DND-41 (cell line): ENCODE measurements around the gene PLEKHB1.

Source experiments
- ATAC-seq: fragments of 200-7000 bp; cut with Tn5 transposase; 3 replicates; pipeline ENCODE4 v1.9.1; 2021; ENCODE audit warnings: low read depth; ENCODE audit not compliant: insufficient read depth
- DNase-seq: peaks from one replicate; pipeline ENCODE4 v3.0.0-alpha.2; 2020
- H2AFZ ChIP-seq: 2 replicates; pipeline ENCODE4 v1.6.0; 2012; ENCODE audit warnings: low read depth, low read length
- H3K27ac ChIP-seq: 2 replicates; pipeline ENCODE4 v1.5.1; 2012; ENCODE audit warnings: low read length, inconsistent platforms
- H3K27me3 ChIP-seq: fragments of 200-600 bp; sonication (generic); 2 replicates; pipeline ENCODE4 v1.6.0; 2012; ENCODE audit warnings: low read length, mild to moderate bottlenecking, inconsistent platforms; ENCODE audit not compliant: insufficient read depth, poor library complexity
- H3K36me3 ChIP-seq: 2 replicates; pipeline ENCODE4 v1.5.1; 2012; ENCODE audit warnings: low read length, inconsistent platforms; ENCODE audit not compliant: insufficient read depth
- H3K4me1 ChIP-seq: 2 replicates; pipeline ENCODE4 v1.5.1; 2012; ENCODE audit warnings: mild to moderate bottlenecking, low read length; ENCODE audit not compliant: insufficient read depth
- H3K4me2 ChIP-seq: 2 replicates; pipeline ENCODE4 v1.6.0; 2012; ENCODE audit warnings: mild to moderate bottlenecking, moderate library complexity, low read length, inconsistent platforms; ENCODE audit not compliant: insufficient read depth
- H3K4me3 ChIP-seq, 2 experiments: fragments of 200-600 bp in 1 of 2; shearing (Covaris generic) in 1 of 2; 2 replicates each; pipeline ENCODE4 v1.5.1; 2012 to 2016; ENCODE audit warnings: inconsistent platforms in 2 of 2, low read length in 2 of 2, mild to moderate bottlenecking in 2 of 2, low read depth in 1 of 2, moderate library complexity in 1 of 2
- H3K79me2 ChIP-seq: 2 replicates; pipeline ENCODE4 v1.6.0; 2012; ENCODE audit warnings: low read length, inconsistent platforms; ENCODE audit not compliant: insufficient read depth
- H3K9ac ChIP-seq: 2 replicates; pipeline ENCODE4 v1.6.0; 2012; ENCODE audit warnings: low read depth, mild to moderate bottlenecking, inconsistent platforms, low read length, moderate library complexity
- H3K9me3 ChIP-seq: 2 replicates; pipeline ENCODE4 v1.5.1; 2012; ENCODE audit warnings: low read length, moderate library complexity, mild to moderate bottlenecking, inconsistent platforms; ENCODE audit not compliant: insufficient read depth, severe bottlenecking
- H4K20me1 ChIP-seq: 2 replicates; pipeline ENCODE4 v1.6.0; 2012; ENCODE audit warnings: low read length; ENCODE audit not compliant: insufficient read depth
- CTCF ChIP-seq: IDR thresholded peaks from 2 replicates; pipeline ENCODE4 v1.5.1; 2012; ENCODE audit warnings: borderline replicate concordance, low read length, moderate library complexity, mild to moderate bottlenecking; ENCODE audit not compliant: poor library complexity, severe bottlenecking; ENCODE audit errors: extremely low read depth
- EZH2 ChIP-seq: IDR thresholded peaks from 3 replicates; pipeline ENCODE4 v1.6.1; 2012; ENCODE audit warnings: borderline replicate concordance, low read depth, mild to moderate bottlenecking, moderate library complexity, low read length, inconsistent platforms; ENCODE audit not compliant: severe bottlenecking

The PLEKHB1 gene

GRCh38 chr11:73622926-73623593 lies 23.3 kb upstream of the PLEKHB1 start:
- Histone ChIP-seq H4K20me1 (no peaks in the 10 kb centered on the region), H3K4me1 (no peaks in the 10 kb centered on the region), H3K27me3 (no peaks in the 10 kb centered on the region), H3K27ac (no peak overlapping the region), H3K4me3 (no peak overlapping the region), H3K9me3 (no peaks in the 10 kb centered on the region), H2AFZ (no peak overlapping the region), H3K79me2 (no peaks in the 10 kb centered on the region), H3K9ac (no peak overlapping the region), H3K4me2 (no peak overlapping the region), H3K36me3 (no peaks in the 10 kb centered on the region)
- TF ChIP-seq EZH2 = no peak
- no peak for TF ChIP-seq CTCF
- no peak for DNase-seq
- ATAC-seq = no peak

- no peak for TF ChIP-seq EZH2
- TF ChIP-seq CTCF = no peak
- Histone ChIP-seq H2AFZ (no peak overlapping the region), H3K36me3 (no peaks in the 10 kb centered on the region), H3K27ac (no peak overlapping the region), H3K4me1 (no peaks in the 10 kb centered on the region), H3K79me2 (no peaks in the 10 kb centered on the region), H3K9me3 (no peaks in the 10 kb centered on the region), H3K27me3 (no peaks in the 10 kb centered on the region), H3K9ac (no peak overlapping the region), H4K20me1 (no peaks in the 10 kb centered on the region), H3K4me3 (no peak overlapping the region), H3K4me2 (no peak overlapping the region)
- ATAC-seq (no peak), DNase-seq (no peak)
Observed at GRCh38 chr11:73623686-73624085, 22.7 kb upstream of the PLEKHB1 start.

GRCh38 chr11:73625696-73626318 lies 20.6 kb upstream of the PLEKHB1 start:
- H4K20me1 ChIP-seq = no peaks in the 10 kb centered on the region
- H3K9me3 ChIP-seq = no peaks in the 10 kb centered on the region
- no peak overlapping the region for H3K4me2 ChIP-seq
- no peaks in the 10 kb centered on the region for H3K36me3 ChIP-seq
- peak; percentile 72 for DNase-seq
- 0 out of 2 replicates have a peak overlapping the region, but pooled peaks have one; percentile 49 for H2AFZ ChIP-seq
- no peak overlapping the region for H3K4me3 ChIP-seq
- no peaks in the 10 kb centered on the region for H3K4me1 ChIP-seq
- no peaks in the 10 kb centered on the region for H3K27me3 ChIP-seq
- TF ChIP-seq EZH2 = no peak
- peak; percentile 92 for TF ChIP-seq CTCF
- no peak overlapping the region for H3K9ac ChIP-seq
- no peak overlapping the region for H3K27ac ChIP-seq
- H3K79me2 ChIP-seq = no peaks in the 10 kb centered on the region
- peak; percentile 95 for ATAC-seq
